ENCODE measurements around the gene CTTNBP2. TPM values are rescaled to one million over a fixed set of nuclear protein-coding genes. Genes with fewer than 3 reads are reported as not detected.

Gene CTTNBP2
- polyA plus RNA-seq, 1 donor from 2014 or later, result 53.5 TPM

DNA sequence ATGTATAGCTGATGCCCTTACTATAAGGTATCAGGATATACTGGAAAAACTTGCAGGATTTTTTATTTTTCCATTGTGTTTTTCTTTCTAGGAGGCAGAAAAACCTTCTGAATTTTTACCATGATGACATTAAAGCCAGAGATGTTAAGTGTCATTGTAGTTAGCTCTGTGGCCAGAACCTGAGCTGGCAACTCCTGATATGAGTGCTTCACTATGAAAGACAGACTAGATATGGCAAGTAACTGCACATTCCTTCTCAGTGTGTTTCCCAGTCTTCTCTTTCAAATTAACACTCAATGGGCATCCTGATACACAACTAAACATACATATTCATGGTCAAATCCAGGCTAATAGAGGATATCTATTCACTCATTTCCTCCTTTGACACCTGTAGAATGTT is 166.2 kb downstream of the CTTNBP2 start:
- Histone ChIP-seq H3K79me2 (replicated peaks; ENCODE audit: insufficient read depth, low read length) (no peaks in the 10 kb centered on the region), H3K36me3 (ENCODE audit: insufficient read depth, low read length) (no peaks in the 10 kb centered on the region), H3K27ac (ENCODE audit: low read length) (no peak overlapping the region), H3K4me2 (ENCODE audit: low read length) (no peak overlapping the region), H3K4me3 (ENCODE audit: low read length) (no peak overlapping the region), H3F3A (ENCODE audit: insufficient read depth, low read length, poor library complexity, severe bottlenecking) (no peaks in the 10 kb centered on the region), H3K27me3 (ENCODE audit: insufficient read depth, low read depth, low read length) (no peaks in the 10 kb centered on the region), H2AFZ (ENCODE audit: low read depth, low read length) (no peak overlapping the region), H3K9ac (ENCODE audit: low read length) (no peak overlapping the region), H3K9me3 (ENCODE audit: low read length) (no peaks in the 10 kb centered on the region), H4K20me1 (ENCODE audit: insufficient read depth) (no peaks in the 10 kb centered on the region), H3K9me2 (ENCODE audit: insufficient read depth, low read length) (no peaks in the 10 kb centered on the region)
- TF ChIP-seq TAF1 (IDR thresholded peaks at IDR 0.05; ENCODE audit: low read depth), result no peak
- TF ChIP-seq MXI1 (conservative IDR thresholded peaks at IDR 0.05; ENCODE audit: poor library complexity, severe bottlenecking), result no peak
- TF ChIP-seq CTCF (IDR thresholded peaks at IDR 0.05; ENCODE audit: poor library complexity, severe bottlenecking), result no peak
- no peak for TF ChIP-seq RAD21 (conservative IDR thresholded peaks at IDR 0.05)
- TF ChIP-seq EP300 (conservative IDR thresholded peaks at IDR 0.05; ENCODE audit: poor library complexity, severe bottlenecking), result no peak
- no peak for TF ChIP-seq SMC3 (conservative IDR thresholded peaks at IDR 0.05; ENCODE audit: poor library complexity)
- TF ChIP-seq REST (IDR thresholded peaks at IDR 0.05; ENCODE audit: borderline replicate concordance), result no peak
- TF ChIP-seq EZH2 (IDR thresholded peaks at IDR 0.05; ENCODE audit: borderline replicate concordance, insufficient read depth, low read length, poor library complexity, severe bottlenecking), result no peak
- no peak for TF ChIP-seq POLR2AphosphoS5 (IDR thresholded peaks at IDR 0.05)

- Histone ChIP-seq H3K4me3 (ENCODE audit: low read length) (no peak overlapping the region), H3K4me2 (ENCODE audit: low read length) (no peak overlapping the region), H3K9me3 (ENCODE audit: low read length) (no peaks in the 10 kb centered on the region), H3K9ac (ENCODE audit: low read length) (no peak overlapping the region), H3K36me3 (ENCODE audit: insufficient read depth, low read length) (no peaks in the 10 kb centered on the region), H2AFZ (ENCODE audit: low read depth, low read length) (no peak overlapping the region), H3K27ac (ENCODE audit: low read length) (no peak overlapping the region), H3K27me3 (ENCODE audit: insufficient read depth, low read depth, low read length) (no peaks in the 10 kb centered on the region), H3F3A (ENCODE audit: insufficient read depth, low read length, poor library complexity, severe bottlenecking) (no peaks in the 10 kb centered on the region), H3K9me2 (ENCODE audit: insufficient read depth, low read length) (no peaks in the 10 kb centered on the region), H4K20me1 (ENCODE audit: insufficient read depth) (no peaks in the 10 kb centered on the region), H3K79me2 (replicated peaks; ENCODE audit: insufficient read depth, low read length) (no peaks in the 10 kb centered on the region)
- no peak for TF ChIP-seq TAF1 (IDR thresholded peaks at IDR 0.05; ENCODE audit: low read depth)
- no peak for TF ChIP-seq EZH2 (IDR thresholded peaks at IDR 0.05; ENCODE audit: borderline replicate concordance, insufficient read depth, low read length, poor library complexity, severe bottlenecking)
- TF ChIP-seq SMC3 (conservative IDR thresholded peaks at IDR 0.05; ENCODE audit: poor library complexity), result no peak
- no peak for TF ChIP-seq EP300 (conservative IDR thresholded peaks at IDR 0.05; ENCODE audit: poor library complexity, severe bottlenecking)
- no peak for TF ChIP-seq CTCF (IDR thresholded peaks at IDR 0.05; ENCODE audit: poor library complexity, severe bottlenecking)
- TF ChIP-seq MXI1 (conservative IDR thresholded peaks at IDR 0.05; ENCODE audit: poor library complexity, severe bottlenecking), result no peak
- no peak for TF ChIP-seq POLR2AphosphoS5 (IDR thresholded peaks at IDR 0.05)
- TF ChIP-seq REST (IDR thresholded peaks at IDR 0.05; ENCODE audit: borderline replicate concordance), result no peak
- no peak for TF ChIP-seq RAD21 (conservative IDR thresholded peaks at IDR 0.05)
These were observed 167.0 kb downstream of the CTTNBP2 start for GRCh38 chr7:117706210-117706609.
